Measurements from ENCODE around the gene ATP9B.

DNA sequence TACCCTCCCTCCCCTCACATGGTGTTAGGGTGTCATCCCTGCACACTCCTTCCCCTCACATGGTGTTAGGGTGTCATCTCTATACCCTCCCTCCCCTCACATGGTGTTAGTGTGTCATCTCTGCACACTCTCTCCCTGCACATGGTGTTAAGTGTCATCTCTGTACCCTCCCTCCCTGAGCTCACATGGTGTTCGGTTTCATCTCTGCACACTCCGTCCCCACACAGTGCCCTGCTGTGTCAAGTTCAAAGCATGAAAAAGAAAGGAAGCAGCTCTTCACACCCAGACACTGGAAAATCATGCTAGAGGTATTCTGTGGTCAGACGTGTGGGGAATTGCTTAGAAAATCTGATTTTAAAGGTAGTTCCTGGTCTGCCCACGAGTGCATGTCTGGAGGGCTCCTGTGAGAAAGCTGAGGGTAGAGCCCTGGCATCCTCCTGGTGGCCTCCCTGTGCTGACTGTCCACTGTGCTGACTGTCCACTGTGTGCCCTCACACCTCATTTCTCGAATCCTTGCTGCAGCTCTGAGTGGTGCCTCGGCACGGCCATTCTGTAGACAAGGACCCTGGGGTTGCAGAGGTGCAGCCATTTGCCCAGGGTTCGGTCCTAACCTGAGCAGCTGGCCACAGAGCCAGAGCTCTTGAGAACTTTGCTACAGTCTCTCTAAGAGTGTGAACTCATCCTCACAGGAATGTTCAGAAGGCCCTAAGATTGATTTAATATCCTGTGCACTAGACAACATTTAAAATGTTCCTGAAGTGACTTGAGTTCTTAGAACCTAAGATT, 257.4 kb downstream of the ATP9B start:
- TF ChIP-seq, protein P1, sequence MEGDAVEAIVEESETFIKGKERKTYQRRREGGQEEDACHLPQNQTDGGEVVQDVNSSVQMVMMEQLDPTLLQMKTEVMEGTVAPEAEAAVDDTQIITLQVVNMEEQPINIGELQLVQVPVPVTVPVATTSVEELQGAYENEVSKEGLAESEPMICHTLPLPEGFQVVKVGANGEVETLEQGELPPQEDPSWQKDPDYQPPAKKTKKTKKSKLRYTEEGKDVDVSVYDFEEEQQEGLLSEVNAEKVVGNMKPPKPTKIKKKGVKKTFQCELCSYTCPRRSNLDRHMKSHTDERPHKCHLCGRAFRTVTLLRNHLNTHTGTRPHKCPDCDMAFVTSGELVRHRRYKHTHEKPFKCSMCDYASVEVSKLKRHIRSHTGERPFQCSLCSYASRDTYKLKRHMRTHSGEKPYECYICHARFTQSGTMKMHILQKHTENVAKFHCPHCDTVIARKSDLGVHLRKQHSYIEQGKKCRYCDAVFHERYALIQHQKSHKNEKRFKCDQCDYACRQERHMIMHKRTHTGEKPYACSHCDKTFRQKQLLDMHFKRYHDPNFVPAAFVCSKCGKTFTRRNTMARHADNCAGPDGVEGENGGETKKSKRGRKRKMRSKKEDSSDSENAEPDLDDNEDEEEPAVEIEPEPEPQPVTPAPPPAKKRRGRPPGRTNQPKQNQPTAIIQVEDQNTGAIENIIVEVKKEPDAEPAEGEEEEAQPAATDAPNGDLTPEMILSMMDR (IDR thresholded peaks at IDR 0.05; ENCODE audit: insufficient read depth, low read depth, low read length), result no peak
- no peak for TF ChIP-seq EZH2 (IDR thresholded peaks at IDR 0.05; ENCODE audit: insufficient read depth, low read length)

Data from astrocyte (in vitro differentiated cells and primary cell).